Panc1 (cell line): ENCODE data around the gene MUS81. TPM values are rescaled to one million over a fixed set of nuclear protein-coding genes. Genes with fewer than 3 reads are reported as not detected.

Experiments
- ATAC-seq: fragments of 200-7000 bp; cut with Tn5 transposase; 2 replicates; pipeline ENCODE4 v1.9.1; 2020; ENCODE audit warnings: mild to moderate bottlenecking, moderate library complexity
- BruUV-seq: library from RNA; stranded (reverse); fragments of 400-500 nt; replicated peaks from 2 replicates; lab custom pipeline; 2021; lab: Mats Ljungman, UMichigan
- CTCF ChIA-PET: fragments of 300-600 bp; sonication (Branson Sonifier 250); formaldehyde crosslinking; loops from one replicate; lab custom pipeline; 2022; ENCODE audit warnings: antibody characterized with exemption; lab: Charles Lee
- POLR2A ChIA-PET: fragments of 300-600 bp; sonication (Branson Sonifier 250); formaldehyde crosslinking; loops from one replicate; lab custom pipeline; 2022; ENCODE audit warnings: antibody characterized with exemption; lab: Charles Lee
- DNase-seq: peaks from one replicate; pipeline ENCODE4 v3.0.0-alpha.2; 2010; ENCODE audit warnings: low read depth, low spot score
- H3K27ac ChIP-seq: 2 replicates; pipeline ENCODE4 v1.5.1; 2011; ENCODE audit warnings: mild to moderate bottlenecking, low read length, inconsistent platforms
- H3K27me3 ChIP-seq: fragments of 200-500 bp; sonication (Bioruptor generic); 2 replicates; pipeline ENCODE4 v1.6.0; 2014; ENCODE audit warnings: low read length, inconsistent platforms; ENCODE audit not compliant: control insufficient read depth, insufficient read depth
- H3K36me3 ChIP-seq: fragments of 200-500 bp; sonication (Bioruptor generic); 2 replicates; pipeline ENCODE4 v1.5.1; 2014; ENCODE audit warnings: inconsistent platforms, mild to moderate bottlenecking, low read length, moderate library complexity; ENCODE audit not compliant: control insufficient read depth, insufficient read depth
- H3K4me1 ChIP-seq: 2 replicates; pipeline ENCODE4 v1.5.1; 2011; ENCODE audit warnings: inconsistent platforms, mild to moderate bottlenecking, low read length, moderate library complexity; ENCODE audit not compliant: control insufficient read depth, insufficient read depth
- H3K4me3 ChIP-seq, 2 experiments: 2 replicates each; pipeline ENCODE4 v1.5.1; 2011 to 2012; ENCODE audit warnings: low read depth in 2 of 2, low read length in 2 of 2, mild to moderate bottlenecking in 2 of 2, inconsistent platforms in 1 of 2, moderate library complexity in 1 of 2
- H3K9me3 ChIP-seq: fragments of 200-500 bp; sonication (Bioruptor generic); 2 replicates; pipeline ENCODE4 v1.5.1; 2014; ENCODE audit warnings: low read depth, mild to moderate bottlenecking, inconsistent platforms, low read length, moderate library complexity; ENCODE audit not compliant: control insufficient read depth, insufficient read depth
- POLR2AphosphoS5 ChIP-seq: IDR thresholded peaks from 2 replicates; pipeline ENCODE4 v1.6.1; 2012; ENCODE audit warnings: mild to moderate bottlenecking, low read depth, low read length, moderate library complexity
- SIN3A ChIP-seq: IDR thresholded peaks from 2 replicates; pipeline ENCODE4 v1.6.1; 2012; ENCODE audit warnings: low read depth, mild to moderate bottlenecking, low read length, moderate library complexity, borderline replicate concordance; ENCODE audit not compliant: insufficient read depth
- TCF7L2 ChIP-seq: IDR thresholded peaks from 2 replicates; pipeline ENCODE4 v1.6.1; 2011; ENCODE audit warnings: mild to moderate bottlenecking, low read depth, low read length, inconsistent platforms
- in situ Hi-C: cut with HindIII; loops from 2 replicates; pipeline ENCODE4 v1.10.0; 2016; ENCODE audit warnings: low sequenced_read_pairs, low pct_unique_long_range_greater_than_20kb
- intact Hi-C: fragments of 100-400 bp; cut with micrococcal nuclease; formaldehyde crosslinking; loops from one replicate; pipeline ENCODE4 v1.10.0; 2022; ENCODE audit not compliant: unreplicated experiment
- total RNA-seq: library from RNA; stranded (reverse); gene quantifications from one replicate; pipeline ENCODE4 v1.2.1, GENCODE V29; 2021; ENCODE audit not compliant: unreplicated experiment
- TF ChIP-seq, protein P1 (sequence below), 2 experiments: IDR thresholded peaks; 2 replicates each; pipeline ENCODE4 v1.6.1; 2011 to 2012; ENCODE audit warnings: low read depth in 2 of 2, control low read depth in 1 of 2, low read length in 1 of 2, mild to moderate bottlenecking in 1 of 2, moderate library complexity in 1 of 2; ENCODE audit not compliant: insufficient read depth in 1 of 2
- TF ChIP-seq, protein P2 (sequence below): fragments of 450-650 bp; IDR thresholded peaks from 2 replicates; pipeline ENCODE4 v1.5.1; 2017; ENCODE audit warnings: mild to moderate bottlenecking

MUS81 gene
- total RNA-seq, 1 experiment from 2014 or later = 140 TPM

GRCh38 chr11:65821107-65821506 is 39.1 kb upstream of the MUS81 start:
- in situ Hi-C loops = no loop called here
- no peak for DNase-seq
- CTCF ChIA-PET = no interaction called here

GRCh38 chr11:65822776-65823528 is 37.3 kb upstream of the MUS81 start:
- intact Hi-C loops = no loop called here
- in situ Hi-C loops = no loop called here
- CTCF ChIA-PET = no interaction called here

More at GRCh38 chr11:65821107-65821506, 39.1 kb upstream of the MUS81 start:
- no peak for TF ChIP-seq SIN3A
- no peak for TF ChIP-seq TCF7L2
- TF ChIP-seq, protein P1, sequence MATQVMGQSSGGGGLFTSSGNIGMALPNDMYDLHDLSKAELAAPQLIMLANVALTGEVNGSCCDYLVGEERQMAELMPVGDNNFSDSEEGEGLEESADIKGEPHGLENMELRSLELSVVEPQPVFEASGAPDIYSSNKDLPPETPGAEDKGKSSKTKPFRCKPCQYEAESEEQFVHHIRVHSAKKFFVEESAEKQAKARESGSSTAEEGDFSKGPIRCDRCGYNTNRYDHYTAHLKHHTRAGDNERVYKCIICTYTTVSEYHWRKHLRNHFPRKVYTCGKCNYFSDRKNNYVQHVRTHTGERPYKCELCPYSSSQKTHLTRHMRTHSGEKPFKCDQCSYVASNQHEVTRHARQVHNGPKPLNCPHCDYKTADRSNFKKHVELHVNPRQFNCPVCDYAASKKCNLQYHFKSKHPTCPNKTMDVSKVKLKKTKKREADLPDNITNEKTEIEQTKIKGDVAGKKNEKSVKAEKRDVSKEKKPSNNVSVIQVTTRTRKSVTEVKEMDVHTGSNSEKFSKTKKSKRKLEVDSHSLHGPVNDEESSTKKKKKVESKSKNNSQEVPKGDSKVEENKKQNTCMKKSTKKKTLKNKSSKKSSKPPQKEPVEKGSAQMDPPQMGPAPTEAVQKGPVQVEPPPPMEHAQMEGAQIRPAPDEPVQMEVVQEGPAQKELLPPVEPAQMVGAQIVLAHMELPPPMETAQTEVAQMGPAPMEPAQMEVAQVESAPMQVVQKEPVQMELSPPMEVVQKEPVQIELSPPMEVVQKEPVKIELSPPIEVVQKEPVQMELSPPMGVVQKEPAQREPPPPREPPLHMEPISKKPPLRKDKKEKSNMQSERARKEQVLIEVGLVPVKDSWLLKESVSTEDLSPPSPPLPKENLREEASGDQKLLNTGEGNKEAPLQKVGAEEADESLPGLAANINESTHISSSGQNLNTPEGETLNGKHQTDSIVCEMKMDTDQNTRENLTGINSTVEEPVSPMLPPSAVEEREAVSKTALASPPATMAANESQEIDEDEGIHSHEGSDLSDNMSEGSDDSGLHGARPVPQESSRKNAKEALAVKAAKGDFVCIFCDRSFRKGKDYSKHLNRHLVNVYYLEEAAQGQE (IDR thresholded peaks at IDR 0.05; ENCODE audit: insufficient read depth in 1 of 2, low read depth in 2 of 2, low read length in 1 of 2) = no peak
- TF ChIP-seq, protein P2, sequence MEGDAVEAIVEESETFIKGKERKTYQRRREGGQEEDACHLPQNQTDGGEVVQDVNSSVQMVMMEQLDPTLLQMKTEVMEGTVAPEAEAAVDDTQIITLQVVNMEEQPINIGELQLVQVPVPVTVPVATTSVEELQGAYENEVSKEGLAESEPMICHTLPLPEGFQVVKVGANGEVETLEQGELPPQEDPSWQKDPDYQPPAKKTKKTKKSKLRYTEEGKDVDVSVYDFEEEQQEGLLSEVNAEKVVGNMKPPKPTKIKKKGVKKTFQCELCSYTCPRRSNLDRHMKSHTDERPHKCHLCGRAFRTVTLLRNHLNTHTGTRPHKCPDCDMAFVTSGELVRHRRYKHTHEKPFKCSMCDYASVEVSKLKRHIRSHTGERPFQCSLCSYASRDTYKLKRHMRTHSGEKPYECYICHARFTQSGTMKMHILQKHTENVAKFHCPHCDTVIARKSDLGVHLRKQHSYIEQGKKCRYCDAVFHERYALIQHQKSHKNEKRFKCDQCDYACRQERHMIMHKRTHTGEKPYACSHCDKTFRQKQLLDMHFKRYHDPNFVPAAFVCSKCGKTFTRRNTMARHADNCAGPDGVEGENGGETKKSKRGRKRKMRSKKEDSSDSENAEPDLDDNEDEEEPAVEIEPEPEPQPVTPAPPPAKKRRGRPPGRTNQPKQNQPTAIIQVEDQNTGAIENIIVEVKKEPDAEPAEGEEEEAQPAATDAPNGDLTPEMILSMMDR = no peak
- no peak for TF ChIP-seq POLR2AphosphoS5
- POLR2A ChIA-PET = no interaction called here
- Histone ChIP-seq H3K27ac (no peak overlapping the region), H3K27me3 (no peaks in the 10 kb centered on the region), H3K4me1 (0 out of 2 replicates have a peak, but pooled peaks cover 3% of the 10 kb centered on the region), H3K36me3 (no peaks in the 10 kb centered on the region), H3K9me3 (no peaks in the 10 kb centered on the region), H3K4me3 (no peak overlapping the region)
- no TSS peak for BruUV-seq
- ATAC-seq = no peak
- intact Hi-C loops = no loop called here

More at GRCh38 chr11:65822776-65823528, 37.3 kb upstream of the MUS81 start:
- Histone ChIP-seq H3K27me3 (no peaks in the 10 kb centered on the region), H3K9me3 (no peaks in the 10 kb centered on the region), H3K36me3 (no peaks in the 10 kb centered on the region), H3K4me1 (no peaks in the 10 kb centered on the region), H3K27ac (no peak overlapping the region), H3K4me3 (no peak overlapping the region)
- no peak for DNase-seq
- POLR2A ChIA-PET = no interaction called here
- no TSS peak for BruUV-seq
- TF ChIP-seq, protein P2 = no peak
- TF ChIP-seq TCF7L2 (no peak), POLR2AphosphoS5 (no peak), SIN3A (no peak)
- TF ChIP-seq, protein P1 (IDR thresholded peaks at IDR 0.05; ENCODE audit: insufficient read depth in 1 of 2, low read depth in 2 of 2, low read length in 1 of 2) = no peak
- ATAC-seq = no peak
